ENCODE data around the gene NDEL1.

DNA sequence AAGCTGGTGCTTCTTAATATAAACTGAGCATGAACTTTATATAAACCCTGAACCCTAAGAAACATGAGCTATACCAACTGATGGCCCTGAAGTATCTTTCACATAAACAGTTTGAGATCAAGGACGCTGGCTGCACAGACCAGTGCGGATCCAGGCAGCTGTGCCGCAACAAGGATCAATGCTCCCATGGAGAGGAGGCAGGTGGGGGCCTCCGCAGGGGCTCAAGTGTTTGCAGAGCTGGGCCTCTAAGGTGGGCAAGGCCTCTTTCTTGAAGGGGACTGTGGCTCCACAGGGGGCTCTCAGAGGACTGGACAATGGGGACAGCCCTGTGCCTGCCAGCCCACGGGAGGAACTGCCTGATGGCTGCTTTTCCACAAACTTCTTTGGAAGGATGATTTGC lies 46.0 kb downstream of the NDEL1 start:
- TF ChIP-seq CTCF (IDR thresholded peaks at IDR 0.05) (no peak), POLR2A (IDR thresholded peaks at IDR 0.05) (no peak), POLR2AphosphoS5 (IDR thresholded peaks at IDR 0.05; ENCODE audit: insufficient read depth in 1 of 2, low read depth in 1 of 2) (no peak)
